Activated CD8-positive, alpha-beta memory T cell treated with anti-CD3 and anti-CD28 coated beads, Interleukin-2, amount 10 ng/mL, durations not matched to agents 7 days and 5 days (primary cell): ENCODE data around the gene HFM1. TPM values are rescaled to one million over a fixed set of nuclear protein-coding genes. Genes with fewer than 3 reads are reported as not detected.
"Not testable (repeated sequence)": the region's sequence is repeated elsewhere in the genome, so short reads cannot be mapped to it uniquely, and the experiment has no call there.

Experiments
- ATAC-seq: fragments of 150-1000 bp; cut with Tn5 transposase; one replicate; pipeline ENCODE4 v1.10.0; 2021; ENCODE audit warnings: moderate library complexity
- CTCF ChIA-PET: fragments of 350-600 bp; sonication (Branson Sonifier 250); formaldehyde crosslinking; loops from one replicate; lab custom pipeline; 2021; ENCODE audit warnings: antibody characterized with exemption; lab: Charles Lee
- DNase-seq: peaks from one replicate; pipeline ENCODE4 v3.0.0-alpha.2; 2020
- H3K27ac Mint-ChIP-seq: one replicate; pipeline ENCODE4 v1.8.0; 2021; ENCODE audit warnings: mild to moderate bottlenecking, mixed read lengths
- H3K27me3 Mint-ChIP-seq: one replicate; pipeline ENCODE4 v1.8.0; 2021; ENCODE audit warnings: mixed read lengths
- H3K36me3 Mint-ChIP-seq: one replicate; pipeline ENCODE4 v1.8.0; 2021; ENCODE audit warnings: mild to moderate bottlenecking, mixed read lengths
- H3K4me1 Mint-ChIP-seq: one replicate; pipeline ENCODE4 v1.8.0; 2021; ENCODE audit warnings: mixed read lengths
- H3K4me3 Mint-ChIP-seq: one replicate; pipeline ENCODE4 v1.8.0; 2021; ENCODE audit warnings: mild to moderate bottlenecking, moderate library complexity, mixed read lengths
- H3K9me3 Mint-ChIP-seq: one replicate; pipeline ENCODE4 v1.8.0; 2022; ENCODE audit warnings: low read depth, mixed read lengths
- total RNA-seq, 2 experiments: library from RNA; stranded (reverse); gene quantifications; one replicate each; pipeline ENCODE4 v1.2.3, GENCODE V29; 2021

Gene HFM1
- total RNA-seq, 2 experiments from 2014 or later: not detected

GRCh38 chr1:91400133-91400725 lies 4.4 kb downstream of the HFM1 start:
- Mint-ChIP-seq H3K27me3 (peaks cover 60% of the 10 kb centered on the region), H3K4me1 (peaks cover 6% of the 10 kb centered on the region), H3K4me3 (no peak overlapping the region), H3K27ac (no peak overlapping the region), H3K9me3 (no peaks in the 10 kb centered on the region), H3K36me3 (no peaks in the 10 kb centered on the region)
- DNase-seq (no peak), ATAC-seq (no peak)
- CTCF ChIA-PET: no interaction called here

GRCh38 chr1:91398291-91398690 lies 6.3 kb downstream of the HFM1 start:
- no peak for ATAC-seq
- Mint-ChIP-seq H3K36me3 (no peaks in the 10 kb centered on the region), H3K27ac (no peak overlapping the region), H3K4me1 (no peaks in the 10 kb centered on the region), H3K4me3 (no peak overlapping the region), H3K9me3 (no peaks in the 10 kb centered on the region), H3K27me3 (peaks cover 49% of the 10 kb centered on the region)
- DNase-seq: no peak
- CTCF ChIA-PET: interaction anchor here (1.0 kb wide), 1 partner anchor 118 kb away, joined by 3 read pairs; no protein-coding TSS in a partner anchor

GRCh38 chr1:91397605-91398004 lies 7.0 kb downstream of the HFM1 start:
- no peak overlapping the region for H3K27ac Mint-ChIP-seq
- no peaks in the 10 kb centered on the region for H3K36me3 Mint-ChIP-seq
- DNase-seq (no peak), ATAC-seq (no peak)
- no peak overlapping the region for H3K4me3 Mint-ChIP-seq
- H3K9me3 Mint-ChIP-seq: no peaks in the 10 kb centered on the region
- peaks cover 43% of the 10 kb centered on the region for H3K27me3 Mint-ChIP-seq
- no peaks in the 10 kb centered on the region for H3K4me1 Mint-ChIP-seq
- CTCF ChIA-PET: no interaction called here

GRCh38 chr1:91393042-91393441 lies 11.6 kb downstream of the HFM1 start:
- H3K36me3 Mint-ChIP-seq: no peaks in the 10 kb centered on the region

GRCh38 chr1:91386109-91386508 lies 18.5 kb downstream of the HFM1 start:
- no peaks in the 10 kb centered on the region for H3K9me3 Mint-ChIP-seq
- DNase-seq (no peak), ATAC-seq (no peak)
- no peak overlapping the region for H3K27ac Mint-ChIP-seq
- no peak overlapping the region for H3K4me3 Mint-ChIP-seq
- no peaks in the 10 kb centered on the region for H3K36me3 Mint-ChIP-seq
- H3K4me1 Mint-ChIP-seq: no peaks in the 10 kb centered on the region
- CTCF ChIA-PET: no interaction called here
- H3K27me3 Mint-ChIP-seq: peaks cover 23% of the 10 kb centered on the region

More at GRCh38 chr1:91393042-91393441, 11.6 kb downstream of the HFM1 start:
- Mint-ChIP-seq H3K4me1 (no peaks in the 10 kb centered on the region), H3K27ac (no peak overlapping the region), H3K4me3 (no peak overlapping the region), H3K9me3 (no peaks in the 10 kb centered on the region), H3K27me3 (peaks cover 13% of the 10 kb centered on the region)
- CTCF ChIA-PET: no interaction called here
- ATAC-seq (no peak), DNase-seq (no peak)

GRCh38 chr1:91383456-91383855 lies 21.2 kb downstream of the HFM1 start:
- CTCF ChIA-PET: no interaction called here
- ATAC-seq: no peak
- Mint-ChIP-seq H3K4me3 (no peak overlapping the region), H3K27me3 (peaks cover 23% of the 10 kb centered on the region), H3K4me1 (no peaks in the 10 kb centered on the region), H3K36me3 (no peaks in the 10 kb centered on the region), H3K9me3 (no peaks in the 10 kb centered on the region), H3K27ac (no peak overlapping the region)
- DNase-seq: no peak

GRCh38 chr1:91381844-91382243 lies 22.8 kb downstream of the HFM1 start:
- Mint-ChIP-seq H3K36me3 (no peaks in the 10 kb centered on the region), H3K27me3 (peaks cover 22% of the 10 kb centered on the region), H3K9me3 (no peaks in the 10 kb centered on the region), H3K4me1 (no peaks in the 10 kb centered on the region), H3K27ac (no peak overlapping the region), H3K4me3 (no peak overlapping the region)
- ATAC-seq (no peak), DNase-seq (no peak)
- CTCF ChIA-PET: no interaction called here

GRCh38 chr1:91374086-91374485 lies 30.6 kb downstream of the HFM1 start:
- Mint-ChIP-seq H3K4me3 (no peak overlapping the region), H3K27me3 (peaks cover 3% of the 10 kb centered on the region), H3K9me3 (no peaks in the 10 kb centered on the region), H3K27ac (no peak overlapping the region), H3K4me1 (no peaks in the 10 kb centered on the region), H3K36me3 (no peaks in the 10 kb centered on the region)
- ATAC-seq (no peak), DNase-seq (no peak)
- CTCF ChIA-PET: no interaction called here

GRCh38 chr1:91372230-91372629 lies 32.4 kb downstream of the HFM1 start:
- H3K9me3 Mint-ChIP-seq, ATAC-seq, DNase-seq, CTCF ChIA-PET, H3K4me1 Mint-ChIP-seq, H3K27me3 Mint-ChIP-seq, H3K36me3 Mint-ChIP-seq, H3K27ac Mint-ChIP-seq, H3K4me3 Mint-ChIP-seq: not testable (repeated sequence)

GRCh38 chr1:91349524-91349923 lies 55.1 kb downstream of the HFM1 start:
- H3K27ac Mint-ChIP-seq: no peak overlapping the region
- CTCF ChIA-PET: no interaction called here
- H3K4me1 Mint-ChIP-seq: no peaks in the 10 kb centered on the region
- peaks cover 15% of the 10 kb centered on the region for H3K27me3 Mint-ChIP-seq
- peaks cover 1% of the 10 kb centered on the region for H3K36me3 Mint-ChIP-seq
- ATAC-seq (no peak), DNase-seq (no peak)
- H3K4me3 Mint-ChIP-seq: no peak overlapping the region
- H3K9me3 Mint-ChIP-seq: peaks cover 3% of the 10 kb centered on the region

- no peaks in the 10 kb centered on the region for H3K36me3 Mint-ChIP-seq
- no peaks in the 10 kb centered on the region for H3K4me1 Mint-ChIP-seq
- H3K4me3 Mint-ChIP-seq: no peak overlapping the region
- no peaks in the 10 kb centered on the region for H3K9me3 Mint-ChIP-seq
- no peak overlapping the region for H3K27ac Mint-ChIP-seq
- H3K27me3 Mint-ChIP-seq: peaks cover 11% of the 10 kb centered on the region
- CTCF ChIA-PET: no interaction called here
- no peak for DNase-seq
- ATAC-seq: no peak
Measured at GRCh38 chr1:91346824-91347223, 57.8 kb downstream of the HFM1 start.

- DNase-seq (no peak), ATAC-seq (no peak)
- H3K9me3 Mint-ChIP-seq: no peaks in the 10 kb centered on the region
- H3K4me3 Mint-ChIP-seq: no peak overlapping the region
- H3K27me3 Mint-ChIP-seq: peaks cover 20% of the 10 kb centered on the region
- CTCF ChIA-PET: no interaction called here
- H3K36me3 Mint-ChIP-seq: no peaks in the 10 kb centered on the region
- H3K27ac Mint-ChIP-seq: no peak overlapping the region
- H3K4me1 Mint-ChIP-seq: no peaks in the 10 kb centered on the region
Measured at GRCh38 chr1:91345395-91346005, 59.1 kb downstream of the HFM1 start.

- H3K9me3 Mint-ChIP-seq: no peaks in the 10 kb centered on the region
- no peak overlapping the region for H3K4me3 Mint-ChIP-seq
- DNase-seq: no peak
- no peaks in the 10 kb centered on the region for H3K4me1 Mint-ChIP-seq
- peaks cover 13% of the 10 kb centered on the region for H3K27me3 Mint-ChIP-seq
- no peaks in the 10 kb centered on the region for H3K36me3 Mint-ChIP-seq
- ATAC-seq: no peak
- CTCF ChIA-PET: no interaction called here
- H3K27ac Mint-ChIP-seq: no peak overlapping the region
Measured at GRCh38 chr1:91338501-91338900, 66.1 kb downstream of the HFM1 start.

- H3K9me3 Mint-ChIP-seq: no peaks in the 10 kb centered on the region
- DNase-seq: no peak
- no peaks in the 10 kb centered on the region for H3K4me1 Mint-ChIP-seq
- H3K36me3 Mint-ChIP-seq: no peaks in the 10 kb centered on the region
- ATAC-seq: no peak
- H3K27ac Mint-ChIP-seq: no peak overlapping the region
- CTCF ChIA-PET: no interaction called here
- no peak overlapping the region for H3K4me3 Mint-ChIP-seq
- peaks cover 8% of the 10 kb centered on the region for H3K27me3 Mint-ChIP-seq
Measured at GRCh38 chr1:91335603-91336002, 69.0 kb downstream of the HFM1 start.
